Ishikawa (cell line): ENCODE measurements around the gene SCN7A.
A peak's percentile ranks its signal among the peaks of the same experiment; 100 is the strongest.

Experiments
- CEBPB ChIP-seq: IDR thresholded peaks from 2 replicates; pipeline ENCODE4 v1.6.1; 2012
- CREB1 ChIP-seq: IDR thresholded peaks from 2 replicates; pipeline ENCODE4 v1.6.1; 2012; ENCODE audit warnings: low read depth
- EGR1 ChIP-seq: IDR thresholded peaks from 2 replicates; pipeline ENCODE4 v1.6.1; 2012
- EP300 ChIP-seq: IDR thresholded peaks from 2 replicates; pipeline ENCODE4 v1.6.1; 2012; ENCODE audit warnings: borderline replicate concordance
- FOXM1 ChIP-seq: IDR thresholded peaks from 2 replicates; pipeline ENCODE4 v1.6.1; 2012; ENCODE audit warnings: low read depth, borderline replicate concordance
- NFIC ChIP-seq: IDR thresholded peaks from 2 replicates; pipeline ENCODE4 v1.6.1; 2012
- RAD21 ChIP-seq: IDR thresholded peaks from 2 replicates; pipeline ENCODE4 v1.6.1; 2012; ENCODE audit warnings: low read depth
- TAF1 ChIP-seq: IDR thresholded peaks from 2 replicates; pipeline ENCODE4 v1.6.1; 2012; ENCODE audit warnings: low read depth, mild to moderate bottlenecking
- TCF12 ChIP-seq: IDR thresholded peaks from 2 replicates; pipeline ENCODE4 v1.6.1; 2012; ENCODE audit warnings: low read depth
- TEAD4 ChIP-seq: IDR thresholded peaks from 2 replicates; pipeline ENCODE4 v1.6.1; 2012
- YY1 ChIP-seq: IDR thresholded peaks from 2 replicates; pipeline ENCODE4 v1.6.1; 2012; ENCODE audit warnings: low read depth
- ZBTB7A ChIP-seq: IDR thresholded peaks from 2 replicates; pipeline ENCODE4 v1.6.1; 2012; ENCODE audit warnings: low read depth
- TF ChIP-seq, protein P1 (sequence below): IDR thresholded peaks from 2 replicates; pipeline ENCODE4 v1.6.1; 2012
- TF ChIP-seq, protein P2 (sequence below): IDR thresholded peaks from 2 replicates; pipeline ENCODE4 v1.6.1; 2012
- TF ChIP-seq, protein P3 (sequence below): IDR thresholded peaks from 2 replicates; pipeline ENCODE4 v1.6.1; 2012; ENCODE audit warnings: low read depth, mild to moderate bottlenecking

Gene SCN7A

DNA sequence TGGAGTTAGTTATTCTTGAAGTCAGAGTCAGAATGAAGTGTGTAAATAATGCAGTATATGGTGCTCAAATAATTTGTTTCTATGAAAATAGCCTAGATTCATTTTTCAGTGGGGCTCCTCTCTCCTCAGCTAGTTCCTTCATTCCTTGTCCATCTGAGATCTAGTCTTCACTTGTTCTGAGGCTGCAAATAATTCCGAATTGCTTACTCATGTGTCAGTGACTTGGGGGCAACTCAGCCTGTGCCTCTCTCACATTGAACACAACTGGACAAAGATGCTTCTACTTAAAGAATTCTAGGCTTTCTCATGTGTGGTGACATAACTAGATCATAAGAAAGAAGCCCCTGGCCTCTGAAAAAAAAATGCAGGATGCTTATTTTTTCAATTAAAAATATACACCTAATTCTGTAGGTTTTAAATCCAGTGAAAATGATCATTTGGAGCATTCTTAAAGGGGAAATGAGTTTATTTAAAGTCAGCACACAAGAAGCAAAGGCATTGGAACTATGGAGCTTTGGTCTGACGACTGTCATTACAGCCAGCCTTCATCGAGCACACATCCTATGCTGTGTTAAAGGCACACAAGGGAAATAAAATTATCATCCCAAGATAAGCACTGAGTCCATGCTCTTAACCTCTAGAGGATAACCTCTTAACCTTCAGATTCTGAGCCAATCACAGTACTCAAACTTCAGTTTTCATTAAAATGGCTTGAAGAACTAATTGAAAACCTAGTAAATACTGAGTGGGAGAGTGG lies 24.8 kb upstream of the SCN7A start:
- TF ChIP-seq TEAD4 = no peak
- TF ChIP-seq, protein P1, sequence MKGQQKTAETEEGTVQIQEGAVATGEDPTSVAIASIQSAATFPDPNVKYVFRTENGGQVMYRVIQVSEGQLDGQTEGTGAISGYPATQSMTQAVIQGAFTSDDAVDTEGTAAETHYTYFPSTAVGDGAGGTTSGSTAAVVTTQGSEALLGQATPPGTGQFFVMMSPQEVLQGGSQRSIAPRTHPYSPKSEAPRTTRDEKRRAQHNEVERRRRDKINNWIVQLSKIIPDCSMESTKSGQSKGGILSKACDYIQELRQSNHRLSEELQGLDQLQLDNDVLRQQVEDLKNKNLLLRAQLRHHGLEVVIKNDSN = no peak
- TF ChIP-seq CEBPB = no peak

DNA sequence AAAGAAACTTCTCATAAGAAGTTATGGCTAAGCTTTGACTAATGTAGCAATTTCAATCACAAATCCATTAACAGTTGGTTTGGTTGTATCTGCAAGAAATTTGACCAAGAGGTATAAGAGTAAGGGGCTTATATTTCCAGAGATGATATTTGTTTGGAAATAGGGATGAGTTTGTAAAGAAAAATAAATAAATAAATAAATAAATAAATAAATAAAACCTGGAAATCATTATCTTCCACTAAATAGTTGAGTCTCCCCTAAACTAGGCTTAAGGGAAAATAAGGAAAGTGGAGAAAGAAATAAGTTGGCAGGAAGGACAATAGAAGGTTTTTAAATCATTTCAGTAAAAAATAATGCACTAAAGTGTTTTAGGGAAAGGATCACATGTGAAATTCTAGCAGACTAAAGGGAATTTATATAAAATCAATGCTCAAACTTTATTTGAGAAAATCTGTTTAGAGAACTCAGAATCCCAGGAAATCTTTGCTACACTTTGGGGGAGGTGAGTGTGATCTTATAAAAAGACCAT lies 23.5 kb upstream of the SCN7A start:
- TF ChIP-seq ZBTB7A = no peak

DNA sequence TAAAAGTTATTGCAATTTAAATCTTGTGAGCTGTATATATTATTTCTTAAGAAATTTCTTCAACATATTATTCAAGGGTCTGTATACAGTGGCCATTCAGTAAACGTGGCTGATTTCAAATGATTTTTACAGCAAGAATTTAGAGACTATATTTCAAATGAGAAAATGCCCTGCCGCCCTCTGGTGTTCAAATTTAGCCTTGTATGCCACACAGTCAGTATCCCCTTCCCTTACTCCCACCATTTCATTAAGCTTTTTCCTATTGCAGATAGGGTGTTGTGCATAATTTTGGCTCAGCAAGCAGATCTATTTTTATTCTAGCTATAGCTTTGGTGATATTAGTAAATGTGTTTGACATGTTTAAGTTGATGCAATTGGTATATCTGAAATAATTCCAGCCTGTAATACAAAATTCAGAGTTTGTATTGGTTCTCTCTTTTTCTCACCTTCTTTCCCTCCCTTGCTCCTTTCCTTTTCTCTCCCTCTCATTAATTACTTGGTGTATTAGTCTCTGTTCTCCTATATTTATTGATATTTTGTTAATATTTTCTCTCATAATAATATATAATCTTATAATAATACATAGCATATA lies 22.8 kb upstream of the SCN7A start:
- TF ChIP-seq RAD21 = peak; percentile 43
- TF ChIP-seq, protein P1 = no peak

DNA sequence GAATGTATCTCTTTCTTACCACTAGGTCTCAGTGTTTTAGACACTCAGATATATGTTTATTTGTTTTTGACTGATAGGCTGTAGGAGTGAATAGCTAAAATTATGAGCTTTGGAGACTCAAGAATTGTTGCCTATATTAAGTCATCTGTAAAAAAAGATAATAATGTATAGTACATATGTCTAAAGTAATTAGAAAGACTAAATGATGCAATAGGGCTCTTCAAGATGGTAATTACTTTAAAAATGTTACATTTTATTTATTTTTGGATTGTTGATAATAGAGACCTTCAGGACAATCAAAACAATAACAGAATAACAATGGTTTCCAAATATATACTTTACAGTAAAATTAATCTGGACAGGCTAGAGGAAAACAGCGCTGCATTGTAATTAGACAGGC lies 19.9 kb upstream of the SCN7A start:
- no peak for TF ChIP-seq RAD21
- TF ChIP-seq ZBTB7A = no peak
- no peak for TF ChIP-seq YY1

DNA sequence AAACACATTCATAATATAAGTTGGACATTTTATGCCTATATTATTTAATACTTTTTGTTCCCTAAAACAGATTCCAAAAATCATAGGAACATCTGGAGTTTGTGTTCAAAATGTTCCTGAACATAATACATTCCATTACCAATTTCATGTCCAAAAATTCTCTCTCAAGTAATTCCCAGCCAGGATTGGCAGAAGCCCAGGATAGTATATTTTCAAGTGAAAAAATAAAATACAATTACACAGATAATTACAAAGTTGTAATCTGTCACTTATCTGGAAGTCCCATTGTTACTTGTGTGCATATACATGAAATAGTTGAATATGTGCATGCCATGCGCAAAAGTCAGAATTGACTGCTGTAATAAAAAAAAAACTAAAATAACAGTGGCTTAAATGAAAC lies 5.2 kb upstream of the SCN7A start:
- TF ChIP-seq YY1 (no peak), NFIC (no peak), RAD21 (no peak), ZBTB7A (no peak), EGR1 (no peak), TEAD4 (no peak), CREB1 (no peak), EP300 (no peak), FOXM1 (no peak), TAF1 (no peak)
- TF ChIP-seq, protein P2, sequence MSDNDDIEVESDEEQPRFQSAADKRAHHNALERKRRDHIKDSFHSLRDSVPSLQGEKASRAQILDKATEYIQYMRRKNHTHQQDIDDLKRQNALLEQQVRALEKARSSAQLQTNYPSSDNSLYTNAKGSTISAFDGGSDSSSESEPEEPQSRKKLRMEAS = no peak
- TF ChIP-seq, protein P3, sequence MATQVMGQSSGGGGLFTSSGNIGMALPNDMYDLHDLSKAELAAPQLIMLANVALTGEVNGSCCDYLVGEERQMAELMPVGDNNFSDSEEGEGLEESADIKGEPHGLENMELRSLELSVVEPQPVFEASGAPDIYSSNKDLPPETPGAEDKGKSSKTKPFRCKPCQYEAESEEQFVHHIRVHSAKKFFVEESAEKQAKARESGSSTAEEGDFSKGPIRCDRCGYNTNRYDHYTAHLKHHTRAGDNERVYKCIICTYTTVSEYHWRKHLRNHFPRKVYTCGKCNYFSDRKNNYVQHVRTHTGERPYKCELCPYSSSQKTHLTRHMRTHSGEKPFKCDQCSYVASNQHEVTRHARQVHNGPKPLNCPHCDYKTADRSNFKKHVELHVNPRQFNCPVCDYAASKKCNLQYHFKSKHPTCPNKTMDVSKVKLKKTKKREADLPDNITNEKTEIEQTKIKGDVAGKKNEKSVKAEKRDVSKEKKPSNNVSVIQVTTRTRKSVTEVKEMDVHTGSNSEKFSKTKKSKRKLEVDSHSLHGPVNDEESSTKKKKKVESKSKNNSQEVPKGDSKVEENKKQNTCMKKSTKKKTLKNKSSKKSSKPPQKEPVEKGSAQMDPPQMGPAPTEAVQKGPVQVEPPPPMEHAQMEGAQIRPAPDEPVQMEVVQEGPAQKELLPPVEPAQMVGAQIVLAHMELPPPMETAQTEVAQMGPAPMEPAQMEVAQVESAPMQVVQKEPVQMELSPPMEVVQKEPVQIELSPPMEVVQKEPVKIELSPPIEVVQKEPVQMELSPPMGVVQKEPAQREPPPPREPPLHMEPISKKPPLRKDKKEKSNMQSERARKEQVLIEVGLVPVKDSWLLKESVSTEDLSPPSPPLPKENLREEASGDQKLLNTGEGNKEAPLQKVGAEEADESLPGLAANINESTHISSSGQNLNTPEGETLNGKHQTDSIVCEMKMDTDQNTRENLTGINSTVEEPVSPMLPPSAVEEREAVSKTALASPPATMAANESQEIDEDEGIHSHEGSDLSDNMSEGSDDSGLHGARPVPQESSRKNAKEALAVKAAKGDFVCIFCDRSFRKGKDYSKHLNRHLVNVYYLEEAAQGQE = no peak

DNA sequence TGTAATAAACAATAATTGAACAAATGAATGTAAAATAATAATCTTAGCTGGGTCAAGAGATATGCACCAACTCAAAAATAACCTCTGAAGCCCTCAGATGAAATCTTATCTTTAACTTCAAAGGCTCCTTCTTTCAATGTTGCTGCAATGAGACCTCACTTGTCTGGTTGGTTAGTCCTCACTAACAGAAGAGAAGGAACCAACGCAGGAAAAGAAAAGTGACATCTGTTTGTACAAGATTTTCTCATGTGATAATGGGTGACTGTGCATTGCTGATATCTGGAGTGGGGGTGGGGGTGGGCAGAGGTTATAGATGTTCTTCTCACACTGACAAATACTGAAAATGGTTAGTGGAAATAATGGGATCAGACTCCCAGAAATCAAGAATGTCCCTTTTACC lies 2.6 kb downstream of the SCN7A start:
- TF ChIP-seq RAD21 (no peak), EGR1 (no peak), FOXM1 (no peak), TCF12 (no peak), CREB1 (no peak), NFIC (no peak), YY1 (no peak), TEAD4 (no peak), TAF1 (no peak), ZBTB7A (no peak), EP300 (no peak), CEBPB (no peak)
- TF ChIP-seq, protein P1 = no peak
- TF ChIP-seq, protein P2 = no peak
- TF ChIP-seq, protein P3 = no peak
